Fibroblast of peridontal ligament (primary cell): ENCODE results near the gene WNT11.
"Not testable (repeated sequence)": the region's sequence is repeated elsewhere in the genome, so short reads cannot be mapped to it uniquely, and the experiment has no call there.

ENCODE experiments used
- DNase-seq: peaks from one replicate; pipeline ENCODE4 v3.0.0-alpha.2; 2010; ENCODE audit errors: extremely low read depth

The WNT11 gene

GRCh38 chr11:76201672-76202412 is 4.5 kb downstream of the WNT11 start:
- no peak for DNase-seq

GRCh38 chr11:76201056-76201455 is 5.2 kb downstream of the WNT11 start:
- DNase-seq = no peak

- DNase-seq = no peak
Observed at GRCh38 chr11:76200006-76200940, 6.0 kb downstream of the WNT11 start.

GRCh38 chr11:76198691-76199090 is 7.6 kb downstream of the WNT11 start:
- DNase-seq = not testable (repeated sequence)

GRCh38 chr11:76197941-76198640 is 8.2 kb downstream of the WNT11 start:
- DNase-seq = no peak

GRCh38 chr11:76197332-76197731 is 9.0 kb downstream of the WNT11 start:
- no peak for DNase-seq

- no peak for DNase-seq
Observed at GRCh38 chr11:76196849-76197248, 9.5 kb downstream of the WNT11 start.

- no peak for DNase-seq
Observed at GRCh38 chr11:76194872-76195668, 11.2 kb downstream of the WNT11 start.

- DNase-seq = no peak
Observed at GRCh38 chr11:76193219-76193618, 13.1 kb downstream of the WNT11 start.

GRCh38 chr11:76190376-76190775 is 15.9 kb downstream of the WNT11 start:
- no peak for DNase-seq

- DNase-seq = no peak
Observed at GRCh38 chr11:76189682-76190081, 16.6 kb downstream of the WNT11 start.

GRCh38 chr11:76188873-76189272 is 17.4 kb downstream of the WNT11 start:
- DNase-seq = no peak

- DNase-seq = no peak
Observed at GRCh38 chr11:76186776-76187279, 19.5 kb downstream of the WNT11 start.

- DNase-seq = peak; percentile 42
Observed at GRCh38 chr11:76185931-76186401, 20.3 kb downstream of the WNT11 start.

GRCh38 chr11:76185511-76185910 is 20.8 kb downstream of the WNT11 start:
- no peak for DNase-seq

- no peak for DNase-seq
Observed at GRCh38 chr11:76184551-76184993, 21.7 kb downstream of the WNT11 start.

GRCh38 chr11:76181371-76181770 is 24.9 kb downstream of the WNT11 start:
- no peak for DNase-seq

- no peak for DNase-seq
Observed at GRCh38 chr11:76179147-76179546, 27.2 kb downstream of the WNT11 start.

- no peak for DNase-seq
Observed at GRCh38 chr11:76177250-76177686, 29.0 kb downstream of the WNT11 start.

GRCh38 chr11:76176463-76176862 is 29.8 kb downstream of the WNT11 start:
- DNase-seq = no peak

GRCh38 chr11:76175783-76176182 is 30.5 kb downstream of the WNT11 start:
- DNase-seq = no peak
